GM21825 (cell line): Measurements from ENCODE around the gene VSTM4.

Experiments used
- ATAC-seq: cut with Tn5 transposase; IDR thresholded peaks from one replicate; pipeline ENCODE4 v1.9.1; 2021; ENCODE audit warnings: mild to moderate bottlenecking, moderate library complexity; ENCODE audit not compliant: unreplicated experiment

VSTM4 gene

GRCh38 chr10:49010295-49010694 is 105.0 kb downstream of the VSTM4 start:
- ATAC-seq = no peak

- ATAC-seq = no peak
Measured at GRCh38 chr10:49009199-49009979, 105.9 kb downstream of the VSTM4 start.

- no peak for ATAC-seq
Measured at GRCh38 chr10:49008505-49009198, 106.7 kb downstream of the VSTM4 start.

- ATAC-seq = no peak
Measured at GRCh38 chr10:49008091-49008490, 107.2 kb downstream of the VSTM4 start.

GRCh38 chr10:49007129-49007528 is 108.2 kb downstream of the VSTM4 start:
- no peak for ATAC-seq

GRCh38 chr10:49005270-49005669 is 110.1 kb downstream of the VSTM4 start:
- no peak for ATAC-seq

- ATAC-seq = no peak
Measured at GRCh38 chr10:49001870-49002672, 113.3 kb downstream of the VSTM4 start.

GRCh38 chr10:49001402-49001801 is 113.9 kb downstream of the VSTM4 start:
- no peak for ATAC-seq

- ATAC-seq = no peak
Measured at GRCh38 chr10:49000437-49001398, 114.6 kb downstream of the VSTM4 start.

GRCh38 chr10:48999346-48999745 is 116.0 kb downstream of the VSTM4 start:
- no peak for ATAC-seq

GRCh38 chr10:48996329-48996728 is 119.0 kb downstream of the VSTM4 start:
- no peak for ATAC-seq

GRCh38 chr10:48993627-48994026 is 121.7 kb downstream of the VSTM4 start:
- ATAC-seq = no peak

GRCh38 chr10:48990226-48990625 is 125.1 kb downstream of the VSTM4 start:
- no peak for ATAC-seq

- ATAC-seq = no peak
Measured at GRCh38 chr10:48985621-48986158, 129.6 kb downstream of the VSTM4 start.

GRCh38 chr10:48983648-48984351 is 131.5 kb downstream of the VSTM4 start:
- no peak for ATAC-seq

GRCh38 chr10:48982584-48982983 is 132.7 kb downstream of the VSTM4 start:
- ATAC-seq = no peak

- no peak for ATAC-seq
Measured at GRCh38 chr10:48981310-48981907, 133.9 kb downstream of the VSTM4 start.

GRCh38 chr10:48978318-48978717 is 137.0 kb downstream of the VSTM4 start:
- ATAC-seq = no peak

GRCh38 chr10:48976196-48976595 is 139.1 kb downstream of the VSTM4 start:
- no peak for ATAC-seq
